Stimulated activated CD8-positive, alpha-beta memory T cell treated with anti-CD3 and anti-CD28 coated beads, Interleukin-15, amount 100 ng/mL, for 24 hours (primary cell): ENCODE measurements around the gene TOX3.

Experiments
- DNase-seq: peaks from one replicate; pipeline ENCODE4 v3.0.0-alpha.2; 2020; ENCODE audit warnings: low read depth

The TOX3 gene

GRCh38 chr16:52451971-52452421 is 94.9 kb downstream of the TOX3 start:
- no peak for DNase-seq

DNA sequence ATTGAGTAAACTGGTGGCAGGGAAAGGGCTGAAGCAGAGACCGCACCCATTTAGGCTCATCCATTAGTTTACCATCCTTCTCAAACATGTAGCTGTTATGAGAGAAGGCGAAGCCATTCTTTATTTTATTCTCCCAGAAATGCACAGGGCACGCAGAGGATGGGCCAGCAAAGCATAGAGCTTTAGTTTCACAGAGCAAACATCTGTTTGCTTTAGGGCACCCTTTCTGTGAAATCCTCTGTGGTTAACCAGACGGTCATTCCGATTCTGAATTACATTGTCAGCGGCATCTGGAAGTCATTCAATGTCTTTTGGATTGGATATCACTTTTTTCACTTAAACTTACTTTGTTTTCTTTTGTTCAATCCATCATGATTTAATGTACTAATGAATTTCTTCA is 96.0 kb downstream of the TOX3 start:
- no peak for DNase-seq

GRCh38 chr16:52450241-52450640 is 96.7 kb downstream of the TOX3 start:
- DNase-seq, result no peak

DNA sequence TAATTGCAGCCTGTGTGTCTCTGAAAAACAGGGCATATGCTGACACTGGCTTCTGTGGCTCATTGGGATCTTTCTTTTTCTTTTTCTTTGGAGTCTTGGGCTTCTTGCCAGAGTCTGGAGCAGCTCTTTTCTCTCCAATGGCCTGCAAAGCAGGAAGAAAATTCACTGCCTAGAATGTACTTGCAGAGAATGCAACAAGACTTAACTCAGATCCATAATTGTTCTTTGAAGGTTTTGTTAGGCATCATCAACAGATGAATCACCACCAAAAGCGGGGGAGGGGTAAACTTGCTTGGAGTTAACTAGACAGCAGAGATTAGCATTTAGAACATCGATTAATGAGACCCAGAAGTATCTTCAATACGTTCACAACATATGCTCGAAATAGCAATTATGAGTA is 100.9 kb downstream of the TOX3 start:
- DNase-seq, result no peak

DNA sequence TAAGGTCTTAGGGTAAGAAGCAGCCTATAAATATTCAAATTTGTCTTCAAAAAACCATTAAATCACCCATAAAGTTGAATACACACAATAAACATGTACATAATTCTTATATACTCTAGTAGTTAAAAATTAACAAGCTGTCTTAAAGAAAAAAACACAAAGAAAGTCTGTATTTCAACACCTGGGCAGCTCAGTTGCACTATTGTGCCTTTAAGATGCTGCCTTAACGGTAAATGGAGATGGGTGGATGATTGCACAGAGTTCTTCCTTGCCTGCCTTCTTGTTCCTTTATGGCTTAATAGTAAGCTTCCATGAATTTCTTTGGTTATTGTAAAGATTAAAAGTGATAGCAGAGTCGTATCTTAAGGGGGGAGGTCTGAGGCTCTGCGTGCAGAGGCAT is 105.1 kb downstream of the TOX3 start:
- DNase-seq, result no peak

DNA sequence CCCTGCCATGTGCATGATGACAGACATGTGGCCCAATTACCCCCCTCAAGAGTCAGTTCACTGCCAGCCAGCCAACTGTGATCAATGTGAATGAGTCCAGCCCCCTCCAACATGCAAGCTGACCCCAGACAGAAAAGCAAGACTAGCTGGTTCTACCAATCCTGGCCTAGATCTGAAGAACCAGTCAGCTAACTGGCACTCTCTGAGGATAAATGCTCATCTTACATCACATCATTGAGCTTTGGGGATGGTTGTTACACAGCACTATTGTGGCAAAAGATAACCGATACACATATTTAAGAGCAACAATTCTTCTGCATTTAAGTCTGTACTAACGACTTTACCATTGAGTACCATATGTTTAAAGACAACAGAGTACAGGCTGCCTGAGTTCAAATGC is 106.7 kb downstream of the TOX3 start:
- DNase-seq, result no peak

DNA sequence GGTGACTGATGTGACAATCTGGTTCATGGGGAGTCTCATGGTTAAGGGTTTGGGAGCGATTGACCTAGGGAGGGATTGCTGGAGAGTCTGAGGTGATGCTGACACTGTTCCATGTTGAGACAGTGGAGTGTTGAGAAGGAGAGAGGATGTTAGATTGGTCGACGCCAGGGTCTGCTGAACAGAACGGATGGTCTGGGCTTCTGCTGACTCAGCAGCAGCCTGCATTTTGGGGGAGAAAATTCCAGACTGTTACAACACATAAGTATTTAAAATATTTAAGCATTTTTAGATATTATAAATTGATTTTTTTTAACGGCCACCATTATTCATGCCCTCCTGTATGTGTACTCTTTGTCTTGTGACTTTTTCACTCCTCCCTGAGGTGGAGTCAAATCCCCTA is 107.2 kb downstream of the TOX3 start:
- no peak for DNase-seq

DNA sequence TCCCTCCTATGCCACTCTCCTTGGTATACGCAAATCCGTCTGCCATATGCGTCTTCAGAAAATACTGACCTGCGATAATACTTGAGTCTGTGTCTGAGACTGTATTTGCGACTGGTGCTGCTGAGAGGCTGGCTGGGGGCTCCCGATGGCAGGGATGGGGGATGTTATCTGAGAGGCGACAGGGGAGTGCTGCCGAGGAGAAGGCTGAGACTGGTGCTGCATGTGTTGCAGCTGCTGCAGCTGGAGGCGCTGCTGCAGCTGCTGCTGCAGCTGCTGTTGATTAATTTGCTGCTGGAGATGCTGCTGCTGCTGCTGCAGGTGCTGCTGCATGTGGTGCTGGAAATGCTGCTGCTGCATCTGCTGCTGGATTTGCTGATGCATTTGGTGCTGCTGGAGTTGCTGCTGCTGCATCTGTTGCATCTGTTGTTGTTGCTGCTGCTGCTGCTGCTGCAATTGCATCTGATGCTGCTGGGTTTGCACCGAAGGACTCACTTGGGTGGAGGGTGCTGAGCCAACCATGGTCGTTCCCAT is 107.7 kb downstream of the TOX3 start:
- no peak for DNase-seq

- DNase-seq, result no peak
Observed at GRCh38 chr16:52437277-52437670, 109.7 kb downstream of the TOX3 start.

DNA sequence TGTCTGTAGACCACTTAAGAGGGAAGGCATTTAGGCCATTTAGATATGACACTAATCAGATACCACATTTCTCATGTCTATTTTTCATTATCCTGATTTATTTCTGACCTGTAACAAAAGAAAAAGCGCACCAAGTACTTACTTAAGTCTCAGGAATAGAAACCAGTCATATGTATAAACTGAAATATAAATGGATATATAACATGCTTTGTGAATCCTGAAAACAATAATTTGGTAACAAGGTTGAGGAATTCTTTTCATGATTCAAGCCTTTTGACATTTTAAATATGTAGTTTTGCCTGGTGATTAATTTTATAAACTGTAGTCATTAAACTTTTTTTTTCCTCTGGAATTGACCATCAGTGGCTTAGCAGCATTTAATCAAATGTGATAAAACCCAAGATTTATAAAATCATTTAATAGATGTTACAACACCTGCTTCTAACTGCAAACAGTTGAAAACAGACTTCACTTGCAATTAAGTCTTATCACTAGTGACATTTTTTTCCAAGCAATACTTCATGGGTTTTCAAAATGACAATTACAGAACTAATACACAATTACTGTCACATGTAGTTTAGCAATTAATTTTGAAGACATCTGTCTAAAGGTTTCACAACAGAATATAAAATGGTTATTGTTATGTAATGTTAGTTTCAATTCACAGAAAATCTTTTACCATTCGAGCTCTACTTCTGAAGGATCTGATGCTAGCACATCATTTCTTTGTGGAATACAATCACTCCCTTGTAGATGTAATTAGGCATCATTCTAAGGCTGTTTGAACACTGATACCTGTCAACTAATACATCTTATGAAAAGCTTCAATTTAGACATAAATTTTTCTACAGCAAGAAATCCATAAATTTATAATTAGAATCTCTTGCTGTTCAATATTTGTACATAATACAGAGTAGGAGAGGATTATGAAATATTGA is 110.3 kb downstream of the TOX3 start:
- no peak for DNase-seq

DNA sequence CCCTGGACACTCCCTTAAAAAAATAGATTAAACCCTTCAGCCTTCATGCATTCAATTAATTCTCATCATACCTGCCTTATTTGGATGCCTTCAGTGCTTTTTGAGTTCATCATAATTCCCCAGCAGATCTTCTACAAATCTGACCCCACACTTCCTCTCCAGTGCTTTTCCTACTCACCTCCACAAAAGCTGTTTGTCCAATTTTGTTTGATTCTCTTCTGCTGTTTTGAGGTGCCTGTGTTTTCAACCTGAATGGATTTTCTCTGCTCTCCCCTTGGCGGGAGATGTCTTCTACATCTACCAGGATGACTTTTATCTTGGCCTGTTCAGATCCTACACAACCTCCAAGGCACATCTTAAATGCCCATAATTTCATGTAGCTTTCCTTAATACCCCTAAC is 112.7 kb downstream of the TOX3 start:
- no peak for DNase-seq

- no peak for DNase-seq
Observed at GRCh38 chr16:52433643-52434042, 113.3 kb downstream of the TOX3 start.

DNA sequence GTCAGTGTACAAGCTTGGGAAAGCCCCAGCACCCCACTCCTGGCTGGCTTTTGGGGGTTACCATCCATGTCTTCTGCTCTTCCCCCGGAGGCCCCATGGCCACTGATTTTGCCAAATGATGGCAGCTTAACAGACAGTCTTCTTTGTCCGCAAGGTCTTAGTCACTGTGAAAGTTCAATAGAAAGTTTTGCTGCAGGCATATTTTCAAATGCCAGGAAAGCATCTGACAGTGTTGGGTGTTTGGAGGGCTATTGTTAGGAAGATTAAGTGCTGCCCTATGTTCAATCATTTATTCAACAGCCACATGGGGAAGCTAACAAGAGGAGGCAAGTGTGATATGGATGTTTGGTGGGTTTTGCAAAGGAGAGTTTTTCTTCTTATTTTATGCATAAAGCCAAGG is 122.4 kb downstream of the TOX3 start:
- no peak for DNase-seq

DNA sequence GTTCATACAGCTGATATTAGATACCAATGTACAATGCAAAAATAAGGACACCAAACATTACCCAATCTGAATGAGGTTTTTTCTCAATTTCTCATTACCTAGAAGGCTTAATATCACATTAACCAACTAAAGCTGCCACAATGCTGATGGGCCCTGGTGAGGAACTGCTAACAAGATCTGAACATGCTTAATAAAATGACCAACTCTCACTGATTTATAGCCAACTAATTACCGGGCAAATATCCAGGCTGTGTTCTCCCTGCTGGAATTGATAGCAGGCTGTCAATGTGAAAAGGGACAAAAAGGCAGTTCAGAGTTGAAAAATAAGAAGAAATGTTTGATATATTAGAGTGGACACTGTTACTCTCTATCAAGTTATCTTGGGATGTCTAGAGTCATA is 124.6 kb downstream of the TOX3 start:
- DNase-seq, result no peak

DNA sequence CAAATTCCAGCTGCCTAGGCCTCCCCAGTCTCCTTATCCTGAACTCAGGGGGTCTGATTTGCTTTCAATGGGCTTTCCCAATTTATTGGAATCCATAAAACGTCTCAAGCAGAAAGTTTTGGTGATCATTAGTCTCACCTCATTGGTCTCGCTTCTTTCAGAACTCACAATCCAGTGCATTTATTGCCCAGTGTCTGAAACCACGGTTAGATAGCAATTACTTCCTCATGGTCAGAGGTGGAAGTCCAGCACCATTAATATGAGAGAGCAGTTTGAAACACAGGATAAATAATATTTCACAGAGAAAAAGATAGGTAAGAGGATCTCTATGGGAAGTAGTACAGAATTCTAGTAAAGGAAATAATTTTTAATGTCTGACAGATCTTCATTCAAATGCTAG is 128.7 kb downstream of the TOX3 start:
- no peak for DNase-seq

DNA sequence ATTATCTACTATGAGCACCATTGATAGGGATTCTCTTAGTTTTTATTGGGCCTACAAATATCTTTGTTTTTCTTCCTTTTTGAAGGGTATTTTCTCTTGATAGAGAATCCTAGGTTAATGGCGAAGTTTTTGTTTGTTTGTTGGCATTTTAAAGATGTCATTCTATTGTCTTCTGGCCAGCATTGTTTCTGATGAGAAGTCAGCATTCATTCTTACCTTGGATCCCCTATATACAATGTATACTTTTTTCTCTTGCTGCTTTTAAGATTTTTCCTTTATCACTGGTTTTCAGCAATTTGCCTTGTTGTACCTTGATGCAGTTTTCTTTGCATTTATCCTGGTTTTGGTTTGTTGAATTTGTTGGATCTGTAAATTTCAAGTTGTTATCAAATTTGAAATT is 130.1 kb downstream of the TOX3 start:
- no peak for DNase-seq

DNA sequence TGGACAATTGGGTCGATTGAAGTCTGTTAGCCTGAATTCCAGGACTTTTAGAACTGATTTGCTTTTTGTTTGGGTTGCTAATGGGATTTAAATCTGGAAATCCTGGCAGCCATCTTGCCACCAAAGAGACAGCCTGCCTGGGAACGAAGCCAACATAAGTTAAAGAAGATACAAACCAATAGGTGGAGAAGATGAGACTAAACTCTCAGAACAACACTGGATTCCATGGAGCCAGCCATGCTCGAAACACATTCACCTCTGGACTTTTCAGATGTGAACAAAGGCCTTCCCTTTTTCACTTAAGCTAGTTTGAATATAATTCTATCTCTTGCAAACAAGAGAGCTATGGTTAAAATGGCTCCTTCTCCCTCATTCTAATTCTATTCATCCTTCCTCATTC is 135.9 kb downstream of the TOX3 start:
- no peak for DNase-seq

DNA sequence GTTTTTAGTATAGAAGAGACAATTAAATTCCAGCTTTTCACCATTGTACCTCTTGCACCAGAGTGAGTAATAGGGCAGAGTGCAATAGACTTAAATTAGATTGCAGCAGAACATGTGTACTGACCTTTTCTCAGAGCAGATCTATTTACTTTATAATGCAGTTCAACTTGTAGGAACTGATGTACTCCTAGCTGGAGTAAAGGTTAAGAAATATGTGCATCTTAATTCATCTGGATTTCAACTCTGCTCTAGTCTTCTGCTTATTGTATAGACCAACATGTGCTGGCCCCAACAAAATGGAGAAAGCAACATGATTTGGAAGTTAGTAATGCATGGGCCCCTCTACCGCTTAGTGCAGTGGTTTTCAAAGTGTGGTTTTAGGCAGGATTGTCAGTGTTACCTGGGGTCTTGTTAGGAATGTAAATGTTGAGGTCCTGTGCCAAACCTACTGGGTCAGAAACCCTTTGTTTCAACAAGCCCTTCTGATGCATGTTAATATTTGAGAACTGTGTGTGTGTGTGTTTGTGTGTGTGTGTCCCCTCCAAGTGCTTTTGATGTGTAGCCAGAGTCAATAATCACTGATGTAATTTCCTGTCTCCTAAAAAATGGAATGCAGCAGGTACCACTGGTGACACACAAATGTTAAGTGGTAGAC is 138.6 kb downstream of the TOX3 start:
- no peak for DNase-seq

GRCh38 chr16:52407778-52408177 is 139.2 kb downstream of the TOX3 start:
- no peak for DNase-seq

DNA sequence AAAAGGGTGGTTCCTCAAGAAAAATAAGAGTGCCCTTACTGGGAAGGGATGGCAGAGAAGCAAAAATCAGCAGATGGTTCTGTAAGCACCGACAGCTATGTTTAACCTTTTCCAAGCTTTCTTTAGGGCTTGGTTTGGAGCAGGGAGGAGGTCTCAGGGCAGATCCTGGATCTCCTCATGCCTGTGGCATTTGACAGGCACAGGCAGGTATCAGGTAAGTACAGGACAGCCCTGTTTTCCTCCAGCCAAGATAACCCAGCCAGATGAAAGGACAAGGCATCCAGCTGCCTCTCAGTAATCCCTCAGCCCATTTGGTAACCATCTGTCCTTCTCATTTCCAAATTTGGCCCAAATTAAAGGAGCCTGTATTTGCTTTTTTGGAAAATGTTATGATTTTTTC is 141.5 kb downstream of the TOX3 start:
- no peak for DNase-seq

DNA sequence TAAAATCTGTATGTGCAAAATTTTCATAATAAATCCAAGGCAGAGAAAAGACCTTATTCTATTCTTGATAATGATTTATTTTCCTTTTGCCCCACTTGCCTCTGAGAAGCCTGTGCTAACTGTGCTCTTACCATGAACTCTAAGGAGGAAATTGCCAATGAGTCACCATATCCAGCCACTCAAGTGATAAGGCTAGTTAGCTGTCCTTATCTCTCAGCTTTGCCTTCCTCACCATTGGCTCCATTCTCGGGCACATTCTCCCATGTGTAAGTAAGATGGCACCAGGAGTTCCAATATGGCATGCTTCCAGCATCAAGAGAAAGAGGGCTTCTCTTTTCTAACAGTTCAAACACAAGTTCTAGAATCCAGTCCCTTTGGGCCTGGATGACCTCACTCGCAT is 142.4 kb downstream of the TOX3 start:
- no peak for DNase-seq

DNA sequence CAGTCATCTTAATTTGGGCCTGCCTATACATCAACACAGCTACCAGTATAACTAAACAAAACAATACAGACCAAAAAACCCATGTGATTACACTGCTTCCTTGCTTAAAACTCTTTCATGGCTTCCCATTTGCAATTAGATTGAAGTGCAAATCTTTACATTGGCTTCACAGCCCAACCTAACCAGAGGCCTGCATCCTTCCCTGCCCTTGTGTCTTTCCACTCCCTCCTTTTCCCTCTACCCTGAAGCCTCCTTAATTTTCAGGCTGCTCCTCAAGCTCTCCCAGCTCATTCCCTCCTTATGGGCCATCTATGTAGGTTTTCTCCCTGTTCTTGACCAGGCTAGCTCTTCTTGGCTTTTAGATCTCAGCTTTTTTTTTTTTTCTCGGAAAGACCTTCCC is 147.8 kb downstream of the TOX3 start:
- no peak for DNase-seq

- no peak for DNase-seq
Observed at GRCh38 chr16:52398491-52398960, 148.4 kb downstream of the TOX3 start.
